Lung microvascular endothelial cell (primary cell): Measurements from ENCODE around the gene RPS10. TPM values are rescaled to one million over a fixed set of nuclear protein-coding genes. Genes with fewer than 3 reads are reported as not detected.
"Not testable (repeated sequence)": the region's sequence is repeated elsewhere in the genome, so short reads cannot be mapped to it uniquely, and the experiment has no call there.

Experiments
- DNase-seq, 2 donors: peaks; one replicate each; pipeline versions ENCODE4 v3.0.0 to v3.0.0-alpha.2; 2010; ENCODE audit warnings: low read depth in 2 of 2
- total RNA-seq: library from RNA; depleted of rRNA; stranded (reverse); fragments of >200 nt; gene quantifications from 2 replicates; pipeline ENCODE4 v1.2.1, GENCODE V29; 2014

Gene RPS10
- total RNA-seq, 1 donor from 2014 or later: 1,478 TPM

GRCh38 chr6:34447910-34448309 lies 22.0 kb upstream of the RPS10 start:
- no peak for DNase-seq

- no peak for DNase-seq
Observed at GRCh38 chr6:34447386-34447785, 21.5 kb upstream of the RPS10 start.

GRCh38 chr6:34445313-34445860 lies 19.5 kb upstream of the RPS10 start:
- DNase-seq: no peak

- no peak for DNase-seq
Observed at GRCh38 chr6:34441526-34441925, 15.7 kb upstream of the RPS10 start.

GRCh38 chr6:34439442-34439841 lies 13.6 kb upstream of the RPS10 start:
- DNase-seq: no peak

- no peak for DNase-seq
Observed at GRCh38 chr6:34438705-34439104, 12.8 kb upstream of the RPS10 start.

GRCh38 chr6:34437644-34437970 lies 11.7 kb upstream of the RPS10 start:
- no peak for DNase-seq

- no peak for DNase-seq
Observed at GRCh38 chr6:34436803-34437643, 11.2 kb upstream of the RPS10 start.

- DNase-seq: no peak
Observed at GRCh38 chr6:34435916-34436315, 10.0 kb upstream of the RPS10 start.

GRCh38 chr6:34425132-34425497 lies 754 bp downstream of the RPS10 start:
- peak; percentile 31 to 48 for DNase-seq

GRCh38 chr6:34424200-34425131 lies 1.4 kb downstream of the RPS10 start:
- no peak for DNase-seq

- DNase-seq: peak in 1 of 2 donors; percentile 26
Observed at GRCh38 chr6:34423254-34423653, 2.6 kb downstream of the RPS10 start.

GRCh38 chr6:34418367-34418766 lies 7.5 kb downstream of the RPS10 start:
- DNase-seq: no peak

GRCh38 chr6:34416877-34417371 lies 8.9 kb downstream of the RPS10 start:
- no peak for DNase-seq

- peak; percentile 84 to 90 for DNase-seq
Observed at GRCh38 chr6:34414999-34415858, 10.6 kb downstream of the RPS10 start.

GRCh38 chr6:34412643-34413214 lies 13.1 kb downstream of the RPS10 start:
- DNase-seq: no peak

- DNase-seq: no peak
Observed at GRCh38 chr6:34412016-34412415, 13.9 kb downstream of the RPS10 start.

GRCh38 chr6:34407915-34408314 lies 18.0 kb downstream of the RPS10 start:
- DNase-seq: not testable (repeated sequence)

GRCh38 chr6:34396518-34396917 lies 29.4 kb downstream of the RPS10 start:
- DNase-seq: no peak

GRCh38 chr6:34393966-34394305 lies 31.9 kb downstream of the RPS10 start:
- no peak for DNase-seq
